Gastrocnemius medialis (tissue), 4 donors: ENCODE data around the gene INPP5E. TPM values are rescaled to one million over a fixed set of nuclear protein-coding genes. Genes with fewer than 3 reads are reported as not detected.

Experiments used
- ATAC-seq, 2 donors: fragments of 150-250 bp; one replicate each; pipeline ENCODE4 v1.9.1; 2016
- DNase-seq, 2 donors: peaks; one replicate each; pipeline ENCODE4 v3.0.0-alpha.2; 2019
- H3K27ac ChIP-seq, 4 donors: fragments of 200-600 bp; sonication (generic); 1 replicate in 1 of 4; 2 replicates in 3 of 4; pipeline ENCODE4 v1.5.1; 2016 to 2018; ENCODE audit warnings: mild to moderate bottlenecking in 2 of 4, moderate library complexity in 1 of 4
- H3K27me3 ChIP-seq, 3 donors: fragments of 200-600 bp; sonication (generic) in 2 of 3; 1 replicate in 1 of 3; 2 replicates in 2 of 3; pipeline versions ENCODE4 v1.5.1 to v1.6.0; 2016 to 2019; ENCODE audit warnings: mild to moderate bottlenecking in 1 of 3, moderate library complexity in 1 of 3
- H3K36me3 ChIP-seq, 2 donors: fragments of 200-600 bp; sonication (generic) in 1 of 2; one replicate each; pipeline ENCODE4 v1.5.1; 2017 to 2018
- H3K4me1 ChIP-seq, 2 donors: fragments of 200-600 bp; sonication (generic) in 1 of 2; one replicate each; pipeline ENCODE4 v1.5.1; 2016 to 2017; ENCODE audit warnings: mild to moderate bottlenecking in 2 of 2
- H3K4me3 ChIP-seq, 4 donors: fragments of 200-600 bp; sonication (generic) in 3 of 4; 1 replicate in 1 of 4; 2 replicates in 3 of 4; pipeline ENCODE4 v1.5.1; 2016 to 2019; ENCODE audit warnings: mild to moderate bottlenecking in 2 of 4
- H3K9me3 ChIP-seq, 3 donors: fragments of 200-600 bp; sonication (generic) in 2 of 3; 1 replicate in 1 of 3; 2 replicates in 2 of 3; pipeline ENCODE4 v1.5.1; 2016 to 2019
- POLR2A ChIP-seq, 2 donors: fragments of 450-650 bp; IDR thresholded peaks; one replicate each; pipeline ENCODE4 v1.6.1; 2017; ENCODE audit warnings: antibody characterized with exemption in 2 of 2, mild to moderate bottlenecking in 2 of 2, moderate library complexity in 2 of 2
- in situ Hi-C, 4 donors: fragments of 200-750 bp; cut with MboI; loops; one replicate each; pipeline versions ENCODE4 v1.15.0 to v1.8.0; 2017; ENCODE audit warnings: low sequenced_read_pairs in 4 of 4
- intact Hi-C: fragments of 100-400 bp; cut with DNase I; formaldehyde crosslinking; loops from one replicate; pipeline ENCODE4 v1.15.1; 2023; ENCODE audit warnings: low total_unique reads
- total RNA-seq, 4 donors: library from RNA; depleted of rRNA; stranded (reverse); fragments of >200 nt; gene quantifications; one replicate each; pipeline versions ENCODE4 v1.1.0 to v1.2.3, GENCODE V29; 2016
- TF ChIP-seq, protein P1 (sequence below), 5 experiments: fragments of 450-650 bp in 3 of 5; fragments of 200-600 bp in 2 of 5; sonication (generic) in 2 of 5; IDR thresholded peaks in 4 of 5; conservative IDR thresholded peaks in 1 of 5; 1 replicate in 4 of 5; 2 replicates in 1 of 5; pipeline ENCODE4 v1.5.1; 2016 to 2019; ENCODE audit warnings: antibody characterized with exemption in 5 of 5, mild to moderate bottlenecking in 3 of 5, moderate library complexity in 3 of 5

The INPP5E gene
- total RNA-seq, 4 donors from 2014 or later = 5.0 to 6.7 (median 5.9) TPM

DNA sequence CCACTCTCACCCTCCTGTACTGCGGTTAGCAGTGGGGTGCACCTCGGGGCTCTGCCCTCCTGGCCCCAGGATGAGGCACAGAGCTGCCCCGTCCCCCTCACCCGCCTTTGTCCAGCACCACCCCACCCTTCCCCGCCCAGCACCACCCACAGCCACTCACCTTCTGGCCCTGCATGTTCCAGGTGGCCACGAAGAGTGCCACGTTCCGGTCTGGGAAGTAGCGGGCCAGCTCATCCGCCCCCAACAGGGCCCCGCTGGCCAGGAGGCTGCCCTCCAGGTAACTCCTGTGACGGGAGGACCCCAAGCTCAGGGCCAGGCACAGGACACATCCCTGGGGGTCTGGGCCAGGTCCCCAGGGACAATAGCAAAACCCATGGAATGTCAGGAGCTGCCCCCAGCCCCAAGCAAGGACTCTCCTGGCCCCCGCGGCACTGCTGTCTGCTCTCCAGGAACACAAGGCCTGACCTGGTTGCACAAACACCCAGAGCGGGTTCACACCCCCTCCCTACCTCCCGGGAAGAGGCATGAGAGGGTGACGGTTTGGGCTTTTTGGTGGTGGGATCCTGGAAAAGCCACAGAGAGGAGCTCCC is 5.0 kb downstream of the INPP5E start:
- no peak for DNase-seq
- peaks cover 0 to 20% of the 10 kb centered on the region in 2 donors for H3K36me3 ChIP-seq
- no peak for ATAC-seq
- H3K27me3 ChIP-seq = no peaks in the 10 kb centered on the region
- H3K4me3 ChIP-seq = no peak overlapping the region
- TF ChIP-seq, protein P1, sequence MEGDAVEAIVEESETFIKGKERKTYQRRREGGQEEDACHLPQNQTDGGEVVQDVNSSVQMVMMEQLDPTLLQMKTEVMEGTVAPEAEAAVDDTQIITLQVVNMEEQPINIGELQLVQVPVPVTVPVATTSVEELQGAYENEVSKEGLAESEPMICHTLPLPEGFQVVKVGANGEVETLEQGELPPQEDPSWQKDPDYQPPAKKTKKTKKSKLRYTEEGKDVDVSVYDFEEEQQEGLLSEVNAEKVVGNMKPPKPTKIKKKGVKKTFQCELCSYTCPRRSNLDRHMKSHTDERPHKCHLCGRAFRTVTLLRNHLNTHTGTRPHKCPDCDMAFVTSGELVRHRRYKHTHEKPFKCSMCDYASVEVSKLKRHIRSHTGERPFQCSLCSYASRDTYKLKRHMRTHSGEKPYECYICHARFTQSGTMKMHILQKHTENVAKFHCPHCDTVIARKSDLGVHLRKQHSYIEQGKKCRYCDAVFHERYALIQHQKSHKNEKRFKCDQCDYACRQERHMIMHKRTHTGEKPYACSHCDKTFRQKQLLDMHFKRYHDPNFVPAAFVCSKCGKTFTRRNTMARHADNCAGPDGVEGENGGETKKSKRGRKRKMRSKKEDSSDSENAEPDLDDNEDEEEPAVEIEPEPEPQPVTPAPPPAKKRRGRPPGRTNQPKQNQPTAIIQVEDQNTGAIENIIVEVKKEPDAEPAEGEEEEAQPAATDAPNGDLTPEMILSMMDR (IDR thresholded peaks at IDR 0.05 in 4 of 5, conservative IDR thresholded peaks at IDR 0.05 in 1 of 5) = no peak
- TF ChIP-seq POLR2A (IDR thresholded peaks at IDR 0.05) = no peak
- in situ Hi-C loops = no loop called here
- no peak overlapping the region for H3K27ac ChIP-seq
- H3K9me3 ChIP-seq = no peaks in the 10 kb centered on the region
- peaks cover 18 to 22% of the 10 kb centered on the region in 2 donors for H3K4me1 ChIP-seq
- intact Hi-C loops = no loop called here

DNA sequence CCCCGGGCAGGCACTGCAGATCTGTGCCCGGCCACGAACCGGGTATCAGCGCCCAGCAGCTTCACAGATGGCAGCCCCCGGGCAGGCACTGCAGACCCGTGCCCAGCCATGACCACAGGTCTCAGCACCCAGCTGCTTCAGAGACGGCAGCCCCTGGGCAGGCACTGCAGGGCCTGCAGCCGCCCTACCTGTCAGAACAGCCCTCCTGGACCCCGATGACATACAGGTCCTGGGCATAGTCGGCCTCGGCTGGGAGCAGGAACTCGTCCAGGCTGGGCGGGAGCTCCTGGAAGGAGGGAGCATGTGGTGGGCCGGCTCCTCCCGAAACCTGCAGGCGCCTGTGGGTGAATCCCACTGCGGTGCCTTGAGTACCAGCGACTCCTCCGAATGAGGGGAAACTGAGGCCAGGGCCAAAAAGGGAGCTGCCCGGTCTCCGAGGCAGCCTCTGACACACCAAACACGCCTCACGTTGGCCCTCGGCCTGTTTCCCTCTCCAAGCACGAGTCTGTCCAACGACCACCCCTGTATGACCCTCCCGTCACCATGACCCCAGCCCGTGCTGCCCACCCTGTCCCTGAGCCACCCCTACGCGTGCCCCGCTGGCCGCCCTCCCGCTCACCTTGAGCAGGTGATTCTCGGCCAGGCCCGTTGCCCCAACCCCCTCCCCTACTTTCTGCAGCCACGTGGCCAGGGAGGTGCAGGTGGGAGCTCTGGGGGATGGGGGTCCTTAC is 5.6 kb downstream of the INPP5E start:
- Histone ChIP-seq H3K27ac (no peak overlapping the region), H3K36me3 (peaks cover 0 to 27% of the 10 kb centered on the region in 2 donors), H3K9me3 (no peaks in the 10 kb centered on the region), H3K27me3 (no peaks in the 10 kb centered on the region), H3K4me1 (peaks cover 18 to 22% of the 10 kb centered on the region in 2 donors), H3K4me3 (no peak overlapping the region)
- DNase-seq (no peak), ATAC-seq (no peak)
- intact Hi-C loops = no loop called here
- TF ChIP-seq, protein P1 (IDR thresholded peaks at IDR 0.05 in 4 of 5, conservative IDR thresholded peaks at IDR 0.05 in 1 of 5) = no peak
- no peak for TF ChIP-seq POLR2A (IDR thresholded peaks at IDR 0.05)
- in situ Hi-C loops = no loop called here

DNA sequence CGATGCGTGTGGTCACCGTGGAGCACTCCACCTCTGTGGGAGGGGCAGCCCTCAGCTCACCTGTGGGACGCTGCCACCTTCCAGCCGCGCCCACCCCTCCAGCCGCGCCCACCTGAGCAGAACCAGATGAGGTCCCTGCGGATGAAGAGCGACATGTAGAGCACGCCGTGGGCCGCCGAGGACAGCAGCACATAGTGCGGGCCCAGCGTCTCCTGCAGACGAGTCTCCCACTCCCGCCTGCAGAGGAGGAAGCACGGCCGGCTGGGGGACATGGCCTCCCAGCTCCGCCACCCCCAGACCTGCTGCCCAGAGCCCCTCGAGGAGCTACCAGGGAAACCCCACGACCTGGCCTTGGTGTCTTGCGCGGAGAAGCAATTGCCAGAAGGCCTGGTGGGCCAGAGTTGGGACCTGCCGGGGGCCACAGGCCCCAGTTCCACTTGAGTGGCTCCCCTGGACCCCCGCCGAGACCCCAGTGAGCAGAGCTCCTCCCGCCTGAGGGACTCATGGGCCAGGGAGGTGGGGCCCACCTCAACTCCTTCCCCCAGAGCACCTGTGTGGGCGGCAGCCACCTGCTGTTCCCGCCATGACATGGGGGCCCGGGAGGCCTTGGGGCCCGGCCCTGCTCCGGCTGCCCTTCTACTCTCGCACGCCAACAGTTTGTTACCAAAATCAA is 6.5 kb downstream of the INPP5E start:
- TF ChIP-seq, protein P1 (IDR thresholded peaks at IDR 0.05 in 4 of 5, conservative IDR thresholded peaks at IDR 0.05 in 1 of 5) = no peak
- TF ChIP-seq POLR2A (IDR thresholded peaks at IDR 0.05) = no peak
- Histone ChIP-seq H3K27me3 (no peaks in the 10 kb centered on the region), H3K9me3 (no peaks in the 10 kb centered on the region), H3K27ac (no peak overlapping the region), H3K4me3 (no peak overlapping the region), H3K4me1 (peaks cover 14 to 18% of the 10 kb centered on the region in 2 donors), H3K36me3 (peaks cover 0 to 35% of the 10 kb centered on the region in 2 donors)
- in situ Hi-C loops (no loop called here), intact Hi-C loops (no loop called here)
- no peak for DNase-seq
- ATAC-seq = no peak

- peaks cover 0 to 39% of the 10 kb centered on the region in 2 donors for H3K36me3 ChIP-seq
- H3K4me1 ChIP-seq = peaks cover 8 to 12% of the 10 kb centered on the region in 2 donors
- no peak overlapping the region for H3K27ac ChIP-seq
- in situ Hi-C loops (no loop called here), intact Hi-C loops (no loop called here)
- DNase-seq = no peak
- no peaks in the 10 kb centered on the region for H3K27me3 ChIP-seq
- no peak for ATAC-seq
- no peak overlapping the region for H3K4me3 ChIP-seq
- no peaks in the 10 kb centered on the region for H3K9me3 ChIP-seq
- TF ChIP-seq POLR2A (IDR thresholded peaks at IDR 0.05) = no peak
Observed at GRCh38 chr9:136432591-136432990, 7.1 kb downstream of the INPP5E start.

DNA sequence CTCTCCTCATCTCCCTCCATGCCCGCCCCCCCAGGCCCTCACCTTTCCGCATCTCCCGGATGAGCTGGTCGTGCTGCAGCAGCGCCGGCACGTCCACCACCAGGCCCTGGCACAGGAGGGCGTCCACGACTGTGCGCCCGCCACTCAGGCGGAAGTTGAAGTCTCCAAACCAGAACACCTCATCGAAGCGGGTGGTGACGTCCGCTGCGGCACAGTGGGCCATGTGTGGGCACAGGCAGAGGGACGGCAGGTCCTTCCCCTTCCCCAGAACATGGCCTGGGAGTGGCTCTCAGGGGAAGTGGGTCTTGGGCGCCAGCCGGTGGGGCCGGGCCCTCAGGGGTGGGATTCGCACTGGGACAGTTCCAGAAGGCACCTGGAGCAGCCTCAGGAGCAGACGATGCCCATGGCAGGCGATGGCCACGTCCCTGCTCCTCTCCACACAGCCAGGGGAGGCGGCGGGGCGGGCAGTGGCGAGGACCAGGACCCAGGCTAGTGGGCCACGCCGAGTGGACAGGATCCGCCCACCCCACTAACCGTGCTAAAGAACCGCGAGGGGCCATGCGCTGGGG is 7.8 kb downstream of the INPP5E start:
- Histone ChIP-seq H3K36me3 (peaks cover 0 to 39% of the 10 kb centered on the region in 2 donors), H3K27ac (no peak overlapping the region), H3K9me3 (no peaks in the 10 kb centered on the region), H3K27me3 (no peaks in the 10 kb centered on the region), H3K4me1 (peaks cover under 1 to 5% of the 10 kb centered on the region in 2 donors), H3K4me3 (no peak overlapping the region)
- DNase-seq (no peak), ATAC-seq (no peak)
- no peak for TF ChIP-seq POLR2A (IDR thresholded peaks at IDR 0.05)
- TF ChIP-seq, protein P1 (IDR thresholded peaks at IDR 0.05 in 4 of 5, conservative IDR thresholded peaks at IDR 0.05 in 1 of 5) = no peak
- in situ Hi-C loops (no loop called here), intact Hi-C loops (no loop called here)
